Testis (tissue), 2 donors: ENCODE results near the gene F12.

Source experiments
- POLR2A ChIP-seq: fragments of 450-650 bp; IDR thresholded peaks from one replicate; pipeline ENCODE4 v1.6.1; 2017; ENCODE audit warnings: antibody characterized with exemption, mild to moderate bottlenecking, moderate library complexity
- TF ChIP-seq, protein P1 (sequence below), 3 experiments: fragments of 450-650 bp in 2 of 3; fragments of 200-600 bp in 1 of 3; sonication (generic) in 1 of 3; IDR thresholded peaks; one replicate each; pipeline ENCODE4 v1.5.1; 2016 to 2019; ENCODE audit warnings: antibody characterized with exemption in 3 of 3, mild to moderate bottlenecking in 2 of 3, moderate library complexity in 1 of 3

DNA sequence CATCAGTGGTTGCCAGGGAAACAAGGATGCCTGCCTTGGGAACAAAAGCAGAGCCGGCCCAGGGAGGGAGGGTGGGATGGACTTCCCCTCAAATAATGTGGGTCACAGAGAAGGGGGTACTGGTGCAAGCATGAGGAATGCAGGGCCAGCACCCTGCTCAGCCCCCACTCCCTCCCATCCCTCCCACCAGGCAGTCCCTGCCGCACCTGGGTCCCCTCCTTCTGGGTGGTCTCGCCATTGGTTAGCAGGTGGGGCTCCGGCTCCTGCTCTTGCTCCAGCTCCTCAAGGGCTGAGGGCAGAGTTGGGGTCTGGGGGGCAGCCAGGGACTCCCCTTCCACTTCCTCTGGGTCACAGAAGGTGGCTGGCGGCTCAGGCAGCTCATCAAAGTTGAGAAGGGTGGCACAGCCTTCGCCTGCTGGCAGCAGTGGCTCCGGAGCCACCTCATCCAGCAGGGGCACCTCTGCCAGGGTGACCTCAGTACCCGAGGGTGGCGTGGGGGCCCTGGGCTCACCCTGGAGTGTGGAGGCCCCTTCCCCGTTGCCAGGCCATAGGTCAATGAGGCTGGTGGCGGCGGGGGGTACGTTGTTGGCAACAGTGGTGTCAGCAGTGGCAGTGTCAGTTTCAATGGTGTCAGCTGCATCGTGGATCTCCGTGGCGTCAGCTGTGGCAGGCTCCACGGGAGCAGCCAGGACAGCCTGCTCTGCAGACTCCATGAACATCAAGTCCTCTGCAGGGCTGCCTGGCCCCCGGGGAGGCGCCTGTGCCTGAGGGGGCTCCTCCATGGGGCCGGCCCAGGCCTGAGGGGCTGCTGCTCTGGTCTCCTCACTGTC lies 48.7 kb upstream of the F12 start:
- TF ChIP-seq, protein P1, sequence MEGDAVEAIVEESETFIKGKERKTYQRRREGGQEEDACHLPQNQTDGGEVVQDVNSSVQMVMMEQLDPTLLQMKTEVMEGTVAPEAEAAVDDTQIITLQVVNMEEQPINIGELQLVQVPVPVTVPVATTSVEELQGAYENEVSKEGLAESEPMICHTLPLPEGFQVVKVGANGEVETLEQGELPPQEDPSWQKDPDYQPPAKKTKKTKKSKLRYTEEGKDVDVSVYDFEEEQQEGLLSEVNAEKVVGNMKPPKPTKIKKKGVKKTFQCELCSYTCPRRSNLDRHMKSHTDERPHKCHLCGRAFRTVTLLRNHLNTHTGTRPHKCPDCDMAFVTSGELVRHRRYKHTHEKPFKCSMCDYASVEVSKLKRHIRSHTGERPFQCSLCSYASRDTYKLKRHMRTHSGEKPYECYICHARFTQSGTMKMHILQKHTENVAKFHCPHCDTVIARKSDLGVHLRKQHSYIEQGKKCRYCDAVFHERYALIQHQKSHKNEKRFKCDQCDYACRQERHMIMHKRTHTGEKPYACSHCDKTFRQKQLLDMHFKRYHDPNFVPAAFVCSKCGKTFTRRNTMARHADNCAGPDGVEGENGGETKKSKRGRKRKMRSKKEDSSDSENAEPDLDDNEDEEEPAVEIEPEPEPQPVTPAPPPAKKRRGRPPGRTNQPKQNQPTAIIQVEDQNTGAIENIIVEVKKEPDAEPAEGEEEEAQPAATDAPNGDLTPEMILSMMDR (IDR thresholded peaks at IDR 0.05) = no peak
- TF ChIP-seq POLR2A = no peak
